IPS-11a (cell line): ENCODE results near the gene TNXB.
"Not testable (repeated sequence)": the region's sequence is repeated elsewhere in the genome, so short reads cannot be mapped to it uniquely, and the experiment has no call there.

Source experiments
- H3K4me3 ChIP-seq: one replicate; pipeline ENCODE4 v1.5.1; 2013; ENCODE audit warnings: low read depth, low read length, control low read depth

The TNXB gene

DNA sequence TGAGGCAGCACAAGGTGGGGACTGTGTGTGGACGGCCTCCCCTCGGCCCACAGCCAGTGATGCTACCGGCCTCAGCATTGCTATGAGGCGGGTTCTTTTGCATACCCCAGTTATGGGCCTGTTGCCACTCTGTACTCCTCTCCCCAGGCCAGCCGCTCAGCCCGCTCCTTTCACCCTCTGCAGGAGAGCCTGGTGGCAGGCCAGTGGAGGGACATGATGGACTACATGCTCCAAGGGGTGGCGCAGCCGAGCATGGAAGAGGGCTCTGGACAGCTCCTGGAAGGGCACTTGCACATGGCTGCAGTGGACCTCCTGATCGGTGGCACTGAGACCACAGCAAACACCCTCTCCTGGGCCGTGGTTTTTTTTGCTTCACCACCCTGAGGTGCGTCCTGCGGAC lies 102.1 kb downstream of the TNXB start:
- H3K4me3 ChIP-seq, result not testable (repeated sequence)

GRCh38 chr6:32005991-32006529 lies 103.1 kb downstream of the TNXB start:
- not testable (repeated sequence) for H3K4me3 ChIP-seq

DNA sequence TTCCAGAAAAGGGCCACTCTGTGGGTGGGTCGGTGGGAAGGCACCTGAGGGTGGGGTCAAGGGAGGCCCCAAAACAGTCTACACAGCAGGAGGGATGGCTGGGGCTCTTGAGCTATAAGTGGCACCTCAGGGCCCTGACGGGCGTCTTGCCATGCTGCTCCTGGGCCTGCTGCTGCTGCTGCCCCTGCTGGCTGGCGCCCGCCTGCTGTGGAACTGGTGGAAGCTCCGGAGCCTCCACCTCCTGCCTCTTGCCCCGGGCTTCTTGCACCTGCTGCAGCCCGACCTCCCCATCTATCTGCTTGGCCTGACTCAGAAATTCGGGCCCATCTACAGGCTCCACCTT lies 103.6 kb downstream of the TNXB start:
- not testable (repeated sequence) for H3K4me3 ChIP-seq

- not testable (repeated sequence) for H3K4me3 ChIP-seq
Observed at GRCh38 chr6:32004864-32005537, 104.1 kb downstream of the TNXB start.

DNA sequence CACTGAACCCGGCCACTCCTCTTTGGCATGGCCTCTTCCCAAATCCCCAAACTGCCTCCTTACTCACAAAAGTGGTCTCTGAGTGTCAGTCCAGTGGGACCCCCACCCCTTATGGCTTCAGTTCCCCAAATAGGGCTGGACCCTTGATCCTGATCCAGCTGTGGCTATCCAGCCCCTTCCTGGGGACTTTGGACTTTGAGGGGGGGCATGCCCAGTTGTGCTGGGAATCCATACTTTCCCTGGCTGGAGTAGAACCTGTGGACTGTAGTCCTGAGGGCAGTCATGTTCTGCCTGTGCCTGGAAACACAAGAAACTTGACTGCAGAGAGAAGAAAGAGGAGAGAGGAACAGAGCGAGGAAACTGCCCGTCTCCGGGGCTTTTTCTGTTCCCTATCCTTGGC lies 104.7 kb downstream of the TNXB start:
- not testable (repeated sequence) for H3K4me3 ChIP-seq

DNA sequence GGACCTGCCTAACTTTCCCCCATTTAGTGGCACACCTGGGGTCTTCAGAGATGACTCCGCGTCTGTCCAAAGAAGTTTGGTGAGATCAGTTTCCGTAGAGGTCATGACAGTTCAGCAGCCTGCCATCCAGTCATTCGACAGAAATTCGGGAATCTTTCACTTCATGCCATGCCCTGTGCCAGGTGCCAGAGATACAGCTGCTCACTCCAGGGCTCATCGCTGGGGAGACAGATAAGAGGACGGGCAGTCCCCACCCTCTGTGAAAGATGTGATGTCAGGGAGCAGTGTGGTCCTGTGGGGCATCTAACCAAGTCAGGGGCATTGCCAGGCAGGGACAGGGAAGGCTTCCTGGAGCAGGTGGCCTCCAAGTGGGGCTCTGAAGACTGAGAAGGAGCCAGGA lies 105.8 kb downstream of the TNXB start:
- not testable (repeated sequence) for H3K4me3 ChIP-seq

DNA sequence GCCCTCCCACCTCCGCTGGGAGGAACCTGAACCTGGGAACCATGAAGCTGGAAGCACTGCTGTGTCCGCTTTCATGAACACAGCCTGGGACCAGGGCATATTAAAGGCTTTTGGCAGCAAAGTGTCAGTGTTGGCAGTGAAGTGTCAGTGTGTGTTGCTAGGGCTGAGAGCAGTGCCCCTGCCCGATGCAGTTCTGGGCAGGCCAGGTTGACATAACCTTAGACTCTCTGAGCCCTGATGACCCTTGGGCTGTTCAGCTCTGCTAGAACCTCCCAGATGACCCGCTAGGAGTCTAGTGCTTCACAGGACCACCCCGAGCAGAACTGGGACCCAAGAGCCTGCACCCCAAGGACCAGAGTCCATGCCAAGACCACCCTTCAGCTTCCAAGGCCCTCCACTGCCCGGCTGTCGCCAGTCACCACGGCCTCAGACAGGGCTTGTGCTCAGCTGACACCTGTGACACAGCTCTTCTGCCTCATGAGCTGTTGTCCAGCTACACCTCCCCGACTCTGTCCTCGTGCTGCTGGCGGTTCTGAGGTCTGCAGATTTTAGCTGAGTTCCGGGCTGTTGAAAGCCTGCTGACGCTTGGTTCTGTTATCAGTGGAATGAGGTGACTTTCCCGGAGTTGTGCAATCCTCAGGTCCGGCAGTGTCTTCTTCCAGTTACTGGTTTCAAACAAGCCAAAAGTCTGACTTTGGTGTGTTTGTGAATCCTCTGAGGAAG lies 106.4 kb downstream of the TNXB start:
- not testable (repeated sequence) for H3K4me3 ChIP-seq

- not testable (repeated sequence) for H3K4me3 ChIP-seq
Observed at GRCh38 chr6:31996385-31996784, 112.8 kb downstream of the TNXB start.

- not testable (repeated sequence) for H3K4me3 ChIP-seq
Observed at GRCh38 chr6:31994421-31994820, 114.7 kb downstream of the TNXB start.
